Stimulated activated CD4-positive, alpha-beta T cell treated with anti-CD3 and anti-CD28 coated beads, Interleukin-12 subunit alpha, Interleukin-12 subunit beta, amount 100 ng/mL, for 48 hours (primary cell): ENCODE measurements around the gene DGKI.

Experiments
- DNase-seq, 3 donors: peaks; one replicate each; pipeline ENCODE4 v3.0.0-alpha.2; 2020; ENCODE audit warnings: low read depth in 2 of 3, low spot score in 1 of 3

Gene DGKI

GRCh38 chr7:137439829-137440825 lies 406.6 kb downstream of the DGKI start:
- DNase-seq, result no peak

DNA sequence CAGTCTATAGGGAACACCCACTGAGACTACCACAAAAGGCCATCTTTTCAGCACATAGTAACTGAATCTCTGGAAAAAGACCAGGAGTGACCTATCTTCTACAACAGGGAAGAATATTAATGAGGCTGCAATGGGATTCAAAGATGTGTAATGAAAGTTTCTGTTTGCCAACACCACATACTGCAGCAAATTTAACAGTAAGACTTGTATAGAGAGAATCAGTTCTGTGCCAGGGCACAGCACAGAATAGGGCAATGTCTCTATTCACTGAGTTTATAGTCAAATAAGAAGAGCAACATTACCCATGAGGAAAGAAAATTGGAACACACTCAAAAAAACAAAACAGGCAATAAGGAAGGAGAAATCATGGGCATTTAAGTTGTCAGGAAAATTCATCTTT lies 411.8 kb downstream of the DGKI start:
- no peak for DNase-seq

GRCh38 chr7:137434530-137434929 lies 412.2 kb downstream of the DGKI start:
- DNase-seq, result no peak

- DNase-seq, result no peak
These were observed 423.5 kb downstream of the DGKI start for GRCh38 chr7:137423321-137423720.

GRCh38 chr7:137421366-137421765 lies 425.4 kb downstream of the DGKI start:
- no peak for DNase-seq

GRCh38 chr7:137418841-137419240 lies 427.9 kb downstream of the DGKI start:
- no peak for DNase-seq

DNA sequence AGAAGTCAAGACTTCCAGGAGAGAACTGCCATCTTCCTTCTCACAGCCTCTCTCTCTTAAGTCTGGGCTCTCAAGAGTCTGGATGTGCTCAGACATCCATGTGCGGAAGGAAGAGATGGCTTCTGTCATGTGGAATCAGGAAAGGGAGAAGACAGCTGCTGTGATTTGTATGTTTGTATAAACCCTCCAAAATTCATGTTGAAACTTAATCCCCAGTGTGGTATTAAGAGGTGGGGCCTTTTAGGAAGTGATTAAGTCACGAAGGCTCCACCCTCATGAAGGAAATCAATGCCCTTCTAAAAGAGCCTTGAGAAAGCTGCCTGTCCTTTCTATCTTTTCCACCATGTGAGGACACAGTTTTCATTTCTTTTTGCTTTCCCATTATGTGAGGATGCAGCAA lies 429.3 kb downstream of the DGKI start:
- DNase-seq, result no peak

GRCh38 chr7:137413901-137414300 lies 432.9 kb downstream of the DGKI start:
- no peak for DNase-seq

DNA sequence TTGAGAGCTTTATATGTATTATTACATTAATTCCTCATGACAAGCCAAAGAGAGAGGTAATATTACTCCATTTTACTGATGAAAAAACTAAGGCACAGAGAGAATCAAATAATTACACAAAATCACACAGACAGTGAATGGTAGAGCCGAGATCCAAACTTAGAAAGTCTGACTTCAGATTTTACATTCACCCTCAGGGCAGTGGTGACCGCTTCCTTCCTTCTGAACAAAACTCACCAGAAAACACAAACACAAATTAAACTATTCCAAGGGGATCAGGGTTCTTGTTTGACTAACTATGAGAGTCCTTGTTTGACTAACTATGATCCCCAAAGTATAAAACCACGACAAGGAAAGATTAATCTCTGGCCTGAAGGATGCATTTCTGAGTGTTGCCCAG lies 435.3 kb downstream of the DGKI start:
- DNase-seq, result no peak

DNA sequence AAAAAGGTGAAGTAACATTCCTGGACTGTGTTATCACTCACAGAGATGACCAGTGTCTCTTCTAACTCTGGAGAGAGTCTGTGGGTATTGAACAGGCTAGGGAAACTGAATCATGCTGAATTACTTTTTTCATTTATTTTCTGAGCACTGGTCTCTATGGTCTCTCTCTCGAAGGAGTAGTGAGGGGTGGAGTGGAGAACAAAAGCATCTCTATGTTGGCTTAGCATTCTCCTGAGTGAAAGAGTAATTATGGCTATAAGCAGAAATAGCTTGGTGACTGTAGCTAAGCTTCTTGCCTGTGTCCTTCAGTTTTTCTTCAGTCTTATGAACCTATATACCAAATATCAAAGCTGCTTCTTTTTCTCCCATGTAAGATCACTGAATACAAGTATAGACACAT lies 438.6 kb downstream of the DGKI start:
- no peak for DNase-seq

DNA sequence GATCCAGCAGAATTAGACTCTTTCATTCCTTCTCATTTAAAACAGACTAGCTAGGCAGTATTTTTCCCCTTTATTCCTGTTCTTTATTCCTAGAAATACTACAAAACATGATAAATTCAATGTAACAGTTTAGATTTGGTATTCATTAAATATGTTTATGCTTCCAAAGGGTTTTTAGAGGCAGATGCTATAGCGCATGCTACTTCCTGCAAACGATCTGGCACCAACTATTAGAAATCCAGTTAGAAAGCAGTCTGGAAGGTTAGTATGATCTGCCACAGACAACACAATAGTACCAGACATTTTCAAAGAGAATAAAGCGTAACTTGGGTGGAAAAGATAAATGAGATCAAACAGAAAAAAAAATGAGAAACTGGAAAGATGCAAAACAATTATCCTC lies 439.7 kb downstream of the DGKI start:
- no peak for DNase-seq

GRCh38 chr7:137404660-137405317 lies 442.0 kb downstream of the DGKI start:
- DNase-seq, result no peak

- DNase-seq, result no peak
These were observed 443.4 kb downstream of the DGKI start for GRCh38 chr7:137403353-137403695.

DNA sequence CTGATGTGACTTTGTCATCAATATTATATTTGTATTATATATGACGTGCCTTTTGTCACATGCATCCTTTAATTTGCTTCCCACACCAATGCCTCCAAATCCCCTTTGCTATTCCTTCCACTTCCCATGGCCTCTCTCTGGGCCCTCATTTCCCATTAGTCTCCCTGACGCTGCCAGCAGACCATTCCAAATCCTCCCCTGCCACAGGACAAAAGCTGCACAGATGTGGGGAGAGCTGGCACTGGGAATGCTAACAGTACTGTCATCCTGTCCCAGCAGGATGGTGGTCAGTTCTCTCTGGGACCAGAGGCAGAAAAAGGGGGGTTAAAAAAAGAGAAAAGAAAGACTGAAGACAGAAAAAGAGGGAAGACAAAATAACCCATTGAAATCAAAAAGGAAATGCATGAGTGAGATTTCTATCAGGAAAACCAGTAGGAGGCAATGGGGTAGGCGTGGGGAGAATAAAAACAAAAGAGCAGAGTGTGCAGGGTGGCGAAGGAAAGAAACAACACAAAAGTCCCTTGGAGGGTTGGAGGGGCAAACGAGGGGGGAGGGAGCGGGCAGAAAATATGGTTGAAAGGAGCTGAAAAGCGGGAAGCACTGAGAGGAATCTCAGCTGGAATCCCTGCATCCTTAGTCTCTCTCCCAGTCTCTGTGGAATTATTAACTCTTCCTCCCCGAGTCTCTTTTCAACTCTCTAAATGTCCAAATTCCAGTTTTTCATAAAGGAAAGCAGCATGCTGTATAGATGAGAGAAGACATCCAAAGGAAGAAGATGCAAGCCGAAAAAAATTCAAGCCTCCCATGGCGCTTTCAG lies 444.0 kb downstream of the DGKI start:
- DNase-seq, result no peak

DNA sequence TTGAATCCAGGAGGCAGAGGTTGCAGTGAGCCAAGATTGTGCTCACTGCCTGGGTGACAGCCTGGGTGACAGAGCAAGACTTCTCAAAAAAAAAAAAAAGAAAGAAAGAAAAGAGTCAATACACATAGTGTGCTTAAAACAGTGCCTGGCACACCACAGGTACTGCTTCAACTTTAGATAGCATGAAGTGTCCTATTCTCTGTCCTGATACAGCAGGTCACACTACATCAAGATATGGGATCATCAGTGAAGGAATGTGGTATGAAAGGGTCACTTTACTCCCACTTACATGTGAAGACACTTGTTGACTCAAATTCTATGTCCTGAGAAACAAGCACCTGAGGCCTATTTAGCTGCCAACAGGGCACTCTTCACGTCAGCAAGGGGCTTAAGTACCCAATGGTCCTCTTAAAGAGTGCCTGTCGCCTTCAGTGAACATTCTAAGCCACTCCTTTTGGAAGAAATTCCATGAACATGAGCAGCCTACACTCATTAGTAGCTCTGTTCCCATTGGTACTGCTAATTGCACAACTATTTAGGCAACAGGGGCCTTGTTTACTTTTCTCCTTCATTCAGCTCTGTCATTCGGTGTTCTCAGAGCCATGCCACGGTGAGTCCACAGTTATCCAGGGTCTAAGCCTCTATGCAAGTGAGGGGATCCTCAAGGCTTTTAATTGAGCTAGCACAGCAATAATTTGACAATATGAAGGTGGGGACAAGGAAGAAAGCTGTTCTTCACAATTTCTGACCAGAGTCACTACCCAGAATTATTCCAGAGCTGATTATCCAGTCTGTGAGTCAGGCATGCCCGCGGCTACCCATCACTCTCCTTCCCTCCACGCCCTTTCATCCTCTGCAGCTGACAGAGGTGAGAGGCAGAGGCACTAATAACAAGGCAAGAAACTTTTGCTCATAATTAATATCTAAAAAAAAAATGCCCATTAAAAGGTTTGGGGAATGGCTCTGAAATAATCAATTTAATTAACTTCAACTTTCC lies 446.6 kb downstream of the DGKI start:
- DNase-seq, result no peak

DNA sequence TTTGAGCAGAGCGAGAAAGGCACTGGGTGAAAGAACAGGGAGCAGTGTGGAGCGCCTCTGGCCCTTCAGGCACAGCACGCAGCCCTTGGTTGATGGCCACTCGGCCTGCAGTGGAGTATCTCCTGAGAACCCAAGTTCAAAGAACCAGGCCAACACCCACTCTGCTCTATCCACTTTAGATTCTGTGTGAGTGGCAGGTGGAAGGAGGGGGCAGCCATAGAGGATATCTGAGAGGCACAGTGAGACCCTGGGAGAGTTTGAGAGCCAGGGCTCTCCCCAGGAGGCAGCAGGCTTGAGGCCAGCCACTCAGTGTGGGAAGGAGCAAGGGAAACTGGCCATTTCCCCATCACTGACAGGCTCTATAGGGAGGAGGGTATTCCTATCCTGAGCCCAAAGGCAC lies 450.7 kb downstream of the DGKI start:
- no peak for DNase-seq

- DNase-seq, result no peak
These were observed 451.4 kb downstream of the DGKI start for GRCh38 chr7:137395420-137395819.

- no peak for DNase-seq
These were observed 453.2 kb downstream of the DGKI start for GRCh38 chr7:137393570-137393969.

GRCh38 chr7:137390076-137390475 lies 456.7 kb downstream of the DGKI start:
- DNase-seq, result no peak

- no peak for DNase-seq
These were observed 457.9 kb downstream of the DGKI start for GRCh38 chr7:137388916-137389315.
